Neural progenitor cell (in vitro differentiated cells): ENCODE results near the gene MCCC2. TPM values are rescaled to one million over a fixed set of nuclear protein-coding genes. Genes with fewer than 3 reads are reported as not detected.

Experiments used
- DNase-seq: peaks from one replicate; pipeline ENCODE4 v3.0.0-alpha.2; 2016; ENCODE audit warnings: low spot score
- H2AFZ ChIP-seq: fragments of 200-600 bp; sonication (generic); replicated peaks from 2 replicates; pipeline ENCODE4 v1.6.1; 2016; ENCODE audit warnings: antibody characterized with exemption
- H3F3A ChIP-seq: fragments of 200-600 bp; sonication (generic); 2 replicates; pipeline ENCODE4 v1.6.1; 2016; ENCODE audit warnings: antibody characterized with exemption, low read depth
- H3K27ac ChIP-seq: fragments of 200-600 bp; sonication (generic); 2 replicates; pipeline ENCODE4 v1.5.1; 2016; ENCODE audit warnings: mild to moderate bottlenecking
- H3K27me3 ChIP-seq: fragments of 200-600 bp; sonication (generic); 2 replicates; pipeline ENCODE4 v1.6.1; 2016; ENCODE audit warnings: mild to moderate bottlenecking, moderate library complexity
- H3K36me3 ChIP-seq: fragments of 200-600 bp; sonication (generic); 2 replicates; pipeline ENCODE4 v1.5.1; 2016
- H3K4me1 ChIP-seq: fragments of 200-600 bp; sonication (generic); 2 replicates; pipeline ENCODE4 v1.6.1; 2016; ENCODE audit warnings: mixed run types
- H3K4me2 ChIP-seq: fragments of 200-600 bp; sonication (generic); 2 replicates; pipeline ENCODE4 v1.6.1; 2016
- H3K4me3 ChIP-seq: fragments of 200-600 bp; sonication (generic); 2 replicates; pipeline ENCODE4 v1.5.1; 2016
- H3K79me2 ChIP-seq: fragments of 200-600 bp; sonication (generic); 2 replicates; pipeline ENCODE4 v1.6.1; 2016; ENCODE audit warnings: low read depth
- H3K9ac ChIP-seq: fragments of 200-600 bp; sonication (generic); 2 replicates; pipeline ENCODE4 v1.6.1; 2016
- H3K9me3 ChIP-seq: fragments of 200-600 bp; sonication (generic); 2 replicates; pipeline ENCODE4 v1.5.1; 2016; ENCODE audit warnings: low read depth
- H4K20me1 ChIP-seq: fragments of 200-600 bp; sonication (generic); 2 replicates; pipeline ENCODE4 v1.6.1; 2016; ENCODE audit warnings: low read depth
- H3K27ac Mint-ChIP-seq: 3 replicates; pipeline ENCODE4 v1.8.0; 2021; ENCODE audit warnings: mixed read lengths
- H3K27me3 Mint-ChIP-seq: 2 replicates; pipeline ENCODE4 v1.8.0; 2022; ENCODE audit warnings: low read depth, mild to moderate bottlenecking, inconsistent platforms, moderate library complexity, mixed read lengths; ENCODE audit not compliant: insufficient read depth
- H3K36me3 Mint-ChIP-seq: 3 replicates; pipeline ENCODE4 v1.8.0; 2021; ENCODE audit warnings: mixed read lengths
- H3K4me1 Mint-ChIP-seq: 3 replicates; pipeline ENCODE4 v1.8.0; 2021; ENCODE audit warnings: mixed read lengths
- H3K4me3 Mint-ChIP-seq: 3 replicates; pipeline ENCODE4 v1.8.0; 2021; ENCODE audit warnings: mild to moderate bottlenecking, moderate library complexity, mixed read lengths
- H3K9me3 Mint-ChIP-seq: 3 replicates; pipeline ENCODE4 v1.8.0; 2020; ENCODE audit warnings: mixed read lengths
- EZH2 ChIP-seq: fragments of 200-600 bp; sonication (generic); IDR thresholded peaks from 2 replicates; pipeline ENCODE4 v1.6.1; 2017; ENCODE audit warnings: antibody characterized with exemption, mild to moderate bottlenecking, moderate library complexity
- EZH2phosphoT487 ChIP-seq: fragments of 200-600 bp; sonication (generic); IDR thresholded peaks from 2 replicates; pipeline ENCODE4 v1.6.1; 2017; ENCODE audit warnings: antibody characterized with exemption
- small RNA-seq: library from RNA; depleted of rRNA; stranded (forward); fragments of <200 nt; gene quantifications from one replicate; pipeline ENCODE3, GENCODE V24; 2015
- total RNA-seq: library from RNA; depleted of rRNA; stranded (reverse); fragments of >200 nt; gene quantifications from 2 replicates; pipeline ENCODE4 v1.2.3, GENCODE V29; 2015; ENCODE audit warnings: low replicate concordance
- TF ChIP-seq, protein P1 (sequence below): fragments of 200-600 bp; sonication (generic); IDR thresholded peaks from 2 replicates; pipeline ENCODE4 v1.5.1; 2017; ENCODE audit warnings: antibody characterized with exemption, mild to moderate bottlenecking

The MCCC2 gene
- total RNA-seq, 1 donor from 2014 or later, result 19.8 TPM

DNA sequence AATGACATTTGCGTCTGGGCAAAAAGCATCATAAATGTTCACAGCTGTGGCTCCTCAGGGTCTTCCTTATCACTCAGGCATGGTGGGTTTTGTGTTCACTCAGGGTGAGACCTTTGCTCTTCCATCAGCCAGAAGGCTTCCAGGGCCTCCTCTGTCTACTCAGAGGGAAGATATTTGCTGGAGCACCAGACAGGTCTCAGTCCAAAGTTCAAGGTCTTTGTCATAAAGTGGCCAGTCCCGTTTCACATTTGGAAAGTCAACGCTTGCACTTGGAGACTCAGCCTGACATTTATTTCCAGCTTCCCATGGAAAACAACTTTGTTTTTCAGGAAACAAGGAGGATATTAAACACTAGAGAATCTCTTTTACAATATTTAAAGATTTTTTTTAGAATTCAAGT, 119.8 kb downstream of the MCCC2 start:
- no peak overlapping the region for H3K27ac Mint-ChIP-seq
- no peaks in the 10 kb centered on the region for H3K79me2 ChIP-seq
- H3K27me3 ChIP-seq, result peaks cover 9% of the 10 kb centered on the region
- H3K4me3 ChIP-seq, result no peak overlapping the region
- peaks cover 10% of the 10 kb centered on the region for H3K4me1 ChIP-seq
- H3K9me3 Mint-ChIP-seq, result no peaks in the 10 kb centered on the region
- H3K27ac ChIP-seq, result no peak overlapping the region
- peaks cover 15% of the 10 kb centered on the region for H3K4me1 Mint-ChIP-seq
- no peak overlapping the region for H3K4me3 Mint-ChIP-seq
- H3K27me3 Mint-ChIP-seq, result peaks cover 4% of the 10 kb centered on the region
- no peaks in the 10 kb centered on the region for H4K20me1 ChIP-seq
- no peaks in the 10 kb centered on the region for H3F3A ChIP-seq
- no peak overlapping the region for H2AFZ ChIP-seq
- TF ChIP-seq, protein P1, sequence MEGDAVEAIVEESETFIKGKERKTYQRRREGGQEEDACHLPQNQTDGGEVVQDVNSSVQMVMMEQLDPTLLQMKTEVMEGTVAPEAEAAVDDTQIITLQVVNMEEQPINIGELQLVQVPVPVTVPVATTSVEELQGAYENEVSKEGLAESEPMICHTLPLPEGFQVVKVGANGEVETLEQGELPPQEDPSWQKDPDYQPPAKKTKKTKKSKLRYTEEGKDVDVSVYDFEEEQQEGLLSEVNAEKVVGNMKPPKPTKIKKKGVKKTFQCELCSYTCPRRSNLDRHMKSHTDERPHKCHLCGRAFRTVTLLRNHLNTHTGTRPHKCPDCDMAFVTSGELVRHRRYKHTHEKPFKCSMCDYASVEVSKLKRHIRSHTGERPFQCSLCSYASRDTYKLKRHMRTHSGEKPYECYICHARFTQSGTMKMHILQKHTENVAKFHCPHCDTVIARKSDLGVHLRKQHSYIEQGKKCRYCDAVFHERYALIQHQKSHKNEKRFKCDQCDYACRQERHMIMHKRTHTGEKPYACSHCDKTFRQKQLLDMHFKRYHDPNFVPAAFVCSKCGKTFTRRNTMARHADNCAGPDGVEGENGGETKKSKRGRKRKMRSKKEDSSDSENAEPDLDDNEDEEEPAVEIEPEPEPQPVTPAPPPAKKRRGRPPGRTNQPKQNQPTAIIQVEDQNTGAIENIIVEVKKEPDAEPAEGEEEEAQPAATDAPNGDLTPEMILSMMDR, result no peak
- TF ChIP-seq EZH2phosphoT487, result no peak
- no peak for TF ChIP-seq EZH2
- H3K36me3 Mint-ChIP-seq, result no peaks in the 10 kb centered on the region
- DNase-seq, result no peak
- H3K36me3 ChIP-seq, result no peaks in the 10 kb centered on the region
- H3K9ac ChIP-seq, result no peak overlapping the region
- no peak overlapping the region for H3K4me2 ChIP-seq
- no peaks in the 10 kb centered on the region for H3K9me3 ChIP-seq

Small RNA genes lying within 50 kb of the gene (small RNA-seq; reads per million reads assigned to genes)
- gene HMGN1P12, result not detected

Other genes starting within 250 kb of the MCCC2 start
- 23.2 and 36.2 TPM in 2 replicates for gene BDP1, start 131.7 kb upstream of the MCCC2 start, total RNA-seq
- not detected in 2 replicates for gene CARTPT, start 131.9 kb downstream of the MCCC2 start, total RNA-seq